A549 (cell line): ENCODE results near the gene LYG2. TPM values are rescaled to one million over a fixed set of nuclear protein-coding genes. Genes with fewer than 3 reads are reported as not detected.

Source experiments
- ATAC-seq, 2 experiments: fragments of 200-7000 bp in 1 of 2; fragments of >200 bp in 1 of 2; cut with Nextera tagmentation in 1 of 2; cut with Tn5 transposase in 1 of 2; 3 replicates each; pipeline versions ENCODE4 v1.8.0 to v1.9.1; 2018 to 2020; ENCODE audit warnings: mild to moderate bottlenecking in 1 of 2, moderate library complexity in 1 of 2
- CTCF ChIA-PET: fragments of 300-600 bp; sonication (Branson Sonifier 250); formaldehyde crosslinking; extraction: SDS; loops from one replicate; lab custom pipeline; 2021; ENCODE audit warnings: antibody characterized with exemption, inconsistent platforms; lab: Yijun Ruan, JAX
- POLR2A ChIA-PET: fragments of 350-600 bp; formaldehyde crosslinking; extraction: SDS; loops from one replicate; lab custom pipeline; 2021; ENCODE audit warnings: antibody characterized with exemption, inconsistent platforms; lab: Yijun Ruan, JAX
- DNase-seq, 2 experiments: peaks; one replicate each; pipeline versions ENCODE4 v3.0.0 to v3.0.0-alpha.2; 2011 to 2016; ENCODE audit warnings: low read depth in 1 of 2, low spot score in 1 of 2
- FAIRE-seq: peaks from 2 replicates; lab custom pipeline; 2011; peaks lifted over from hg19 to GRCh38; lab: Jason Lieb, UNC
- H3K27ac ChIP-seq, 2 experiments: fragments of >200 bp; sonication (Bioruptor Twin); formaldehyde crosslinking; 3 replicates each; pipeline ENCODE4 v1.5.1; 2016 to 2017
- H3K4me1 ChIP-seq: fragments of >200 bp; sonication (Bioruptor Twin); formaldehyde crosslinking; 3 replicates; pipeline ENCODE4 v1.6.1; 2016
- H3K4me2 ChIP-seq: fragments of >200 bp; sonication (Bioruptor Twin); formaldehyde crosslinking; 3 replicates; pipeline ENCODE4 v1.6.1; 2016
- H3K4me3 ChIP-seq: fragments of >200 bp; sonication (Bioruptor Twin); formaldehyde crosslinking; 3 replicates; pipeline ENCODE4 v1.5.1; 2016
- H3K9me3 ChIP-seq: fragments of >200 bp; sonication (Bioruptor Twin); formaldehyde crosslinking; 3 replicates; pipeline ENCODE4 v1.6.1; 2016
- BCL3 ChIP-seq: fragments of >200 bp; sonication (Bioruptor Twin); formaldehyde crosslinking; IDR thresholded peaks from 3 replicates; pipeline ENCODE4 v1.6.1; 2016
- CBX2 ChIP-seq: fragments of 200-600 bp; sonication (generic); IDR thresholded peaks from 2 replicates; pipeline ENCODE4 v1.6.1; 2016; ENCODE audit warnings: low read depth, mild to moderate bottlenecking, borderline replicate concordance
- CBX8 ChIP-seq: fragments of 200-600 bp; sonication (generic); IDR thresholded peaks from 2 replicates; pipeline ENCODE4 v1.6.1; 2016
- CEBPB ChIP-seq, 2 experiments: fragments of >200 bp in 1 of 2; sonication (Bioruptor Twin) in 1 of 2; formaldehyde crosslinking in 1 of 2; IDR thresholded peaks; 2 replicates each; pipeline ENCODE4 v1.6.1; 2012 to 2016
- CHD4 ChIP-seq: fragments of 200-600 bp; sonication (generic); IDR thresholded peaks from 2 replicates; pipeline ENCODE4 v1.6.1; 2016; ENCODE audit warnings: antibody characterized with exemption, mild to moderate bottlenecking, borderline replicate concordance
- EHF ChIP-seq: fragments of 250-450 bp; sonication (Bioruptor Pico); IDR thresholded peaks from 2 replicates; pipeline ENCODE4 v1.5.0; 2020; ENCODE audit warnings: mild to moderate bottlenecking
- EP300 ChIP-seq, 2 experiments: fragments of >200 bp; sonication (Bioruptor Twin); formaldehyde crosslinking; IDR thresholded peaks; 2 replicates in 1 of 2; 3 replicates in 1 of 2; pipeline ENCODE4 v1.6.1; 2016 to 2017
- HMGXB4 ChIP-seq: fragments of 250-450 bp; sonication (Bioruptor Pico); IDR thresholded peaks from 2 replicates; pipeline ENCODE4 v1.5.0; 2021; ENCODE audit warnings: mild to moderate bottlenecking, moderate library complexity, borderline replicate concordance
- HOXB13 ChIP-seq: fragments of 250-450 bp; sonication (Bioruptor Pico); IDR thresholded peaks from 2 replicates; pipeline ENCODE4 v1.5.0; 2020; ENCODE audit warnings: low read depth, mild to moderate bottlenecking, moderate library complexity
- JUNB ChIP-seq: fragments of >200 bp; sonication (Bioruptor Twin); formaldehyde crosslinking; IDR thresholded peaks from 2 replicates; pipeline ENCODE4 v1.6.1; 2016
- KDM1A ChIP-seq: fragments of 200-600 bp; sonication (generic); IDR thresholded peaks from 2 replicates; pipeline ENCODE4 v1.6.1; 2016; ENCODE audit warnings: low read depth, mild to moderate bottlenecking
- MAFK ChIP-seq: fragments of 450-650 bp; IDR thresholded peaks from 2 replicates; pipeline ENCODE4 v1.6.1; 2014; ENCODE audit not compliant: partially characterized antibody
- MYC ChIP-seq: IDR thresholded peaks from 2 replicates; pipeline ENCODE4 v1.6.1; 2012; ENCODE audit warnings: mild to moderate bottlenecking, inconsistent platforms, low read length, improper control_type of control experiment, borderline replicate concordance
- NR3C1 ChIP-seq: fragments of >200 bp; sonication (Bioruptor Twin); formaldehyde crosslinking; IDR thresholded peaks from 3 replicates; pipeline ENCODE4 v1.6.1; 2017
- PBX3 ChIP-seq: IDR thresholded peaks from 2 replicates; pipeline ENCODE4 v1.6.1; 2012
- RAD21 ChIP-seq, 2 experiments: fragments of >200 bp in 1 of 2; sonication (Bioruptor Twin) in 1 of 2; formaldehyde crosslinking in 1 of 2; IDR thresholded peaks in 1 of 2; conservative IDR thresholded peaks in 1 of 2; 2 replicates in 1 of 2; 3 replicates in 1 of 2; pipeline ENCODE4 v1.6.1; 2012 to 2018; ENCODE audit warnings: inconsistent platforms in 1 of 2
- RARB ChIP-seq: fragments of 250-450 bp; sonication (Bioruptor Pico); IDR thresholded peaks from 2 replicates; pipeline ENCODE4 v1.8.0; 2021; ENCODE audit warnings: mild to moderate bottlenecking, moderate library complexity
- SMC3 ChIP-seq: fragments of >200 bp; sonication (Bioruptor Twin); formaldehyde crosslinking; IDR thresholded peaks from 3 replicates; pipeline ENCODE4 v1.6.1; 2018; ENCODE audit warnings: inconsistent platforms
- TP53 ChIP-seq: fragments of 250-450 bp; sonication (Bioruptor Pico); IDR thresholded peaks from 2 replicates; pipeline ENCODE4 v1.5.0; 2021; ENCODE audit warnings: mild to moderate bottlenecking, moderate library complexity
- USF2 ChIP-seq: fragments of 450-650 bp; IDR thresholded peaks from 2 replicates; pipeline ENCODE4 v1.6.1; 2014; ENCODE audit warnings: antibody characterized with exemption
- ZFP36 ChIP-seq: fragments of 450-650 bp; IDR thresholded peaks from 2 replicates; pipeline ENCODE4 v1.6.1; 2014; ENCODE audit warnings: borderline replicate concordance; ENCODE audit not compliant: partially characterized antibody
- WGBS: methylation state at CpG from one replicate; pipeline ENCODE4 v1.1.6; 2017; ENCODE audit errors: missing lambda C conversion rate; 5-methylcytosine and 5-hydroxymethylcytosine counted together
- polyA plus RNA-seq, 4 experiments: library from polyadenylated mRNA; depleted of rRNA in 3 of 4; stranded (reverse); fragments of >200 nt; fragmentation: RNase III in 1 of 4; extraction: RNeasy Plus Mini Kit Qiagen cat#74134 plus additional on column Dnase treatment in 1 of 4; gene quantifications; 2 replicates in 3 of 4; 3 replicates in 1 of 4; pipeline ENCODE4 v1.2.3, GENCODE V29; 2011 to 2017

LYG2 gene
- polyA plus RNA-seq, 2 of the 4 experiments (the other 2 are of a cell fraction) = not detected

- H3K4me2 ChIP-seq = no peak overlapping the region
- H3K27ac ChIP-seq = no peak overlapping the region
- H3K4me1 ChIP-seq = no peaks in the 10 kb centered on the region
- H3K9me3 ChIP-seq = no peaks in the 10 kb centered on the region; the same call in 2 of the 3 replicates
- TF ChIP-seq CBX8 (no peak), PBX3 (no peak), MYC (no peak), CBX2 (no peak), RARB (no peak)
- ChIA-PET CTCF (no interaction called here), POLR2A (no interaction called here)
- 72% methylated on average over 2 of the region's 2 CpGs for WGBS
- no peak for DNase-seq
- ATAC-seq = no peak
- no peak overlapping the region for H3K4me3 ChIP-seq
- no peak for FAIRE-seq
Measured at GRCh38 chr2:99256677-99257076, 1.2 kb upstream of the LYG2 start.

- CTCF ChIA-PET = no interaction called here
- no peak for FAIRE-seq
- ATAC-seq = no peak
- H3K4me2 ChIP-seq = no peak overlapping the region
- TF ChIP-seq RAD21 (conservative IDR thresholded peaks at IDR 0.05 in 1 of 2, IDR thresholded peaks at IDR 0.05 in 1 of 2) = no peak
- peak; percentile 32 for TF ChIP-seq MAFK
- TF ChIP-seq NR3C1 = no peak
- POLR2A ChIA-PET = no interaction called here
- no peaks in the 10 kb centered on the region for H3K9me3 ChIP-seq
- 60% methylated on average over 2 of the region's 2 CpGs for WGBS
- no peaks in the 10 kb centered on the region for H3K4me1 ChIP-seq
- DNase-seq = no peak
- H3K27ac ChIP-seq = no peak overlapping the region
- H3K4me3 ChIP-seq = no peak overlapping the region
Measured at GRCh38 chr2:99249951-99250350, 5.5 kb downstream of the LYG2 start.

- Histone ChIP-seq H3K9me3 (no peaks in the 10 kb centered on the region), H3K4me2 (no peak overlapping the region), H3K4me3 (no peak overlapping the region), H3K27ac (no peak overlapping the region), H3K4me1 (no peaks in the 10 kb centered on the region)
- POLR2A ChIA-PET = no interaction called here
- CTCF ChIA-PET = no interaction called here
- TF ChIP-seq CBX8 (no peak), TP53 (no peak), BCL3 (no peak), CEBPB (IDR thresholded peaks at IDR 0.05) (no peak), CHD4 (no peak), ZFP36 (no peak), HMGXB4 (CRISPR knock-in tag) (no peak), EHF (CRISPR knock-in tag) (no peak), JUNB (no peak), SMC3 (no peak), CBX2 (no peak), USF2 (no peak), KDM1A (no peak), EP300 (IDR thresholded peaks at IDR 0.05) (no peak), HOXB13 (CRISPR knock-in tag) (no peak), RARB (no peak)
- WGBS = 90% methylated on average over 6 of the region's 6 CpGs
- DNase-seq = no peak
- no peak for ATAC-seq
- no peak for FAIRE-seq
Measured at GRCh38 chr2:99242151-99242550, 13.3 kb downstream of the LYG2 start.
